ENCODE results near the gene PIEZO2.
"Not testable (repeated sequence)": the region's sequence is repeated elsewhere in the genome, so short reads cannot be mapped to it uniquely, and the experiment has no call there.

- TF ChIP-seq CTCF, EZH2 (IDR thresholded peaks at IDR 0.05): not testable (repeated sequence)
Measured at GRCh38 chr18:11129059-11129458, 20.3 kb downstream of the PIEZO2 start.
